ENCODE results near the gene DUSP3.

DNA sequence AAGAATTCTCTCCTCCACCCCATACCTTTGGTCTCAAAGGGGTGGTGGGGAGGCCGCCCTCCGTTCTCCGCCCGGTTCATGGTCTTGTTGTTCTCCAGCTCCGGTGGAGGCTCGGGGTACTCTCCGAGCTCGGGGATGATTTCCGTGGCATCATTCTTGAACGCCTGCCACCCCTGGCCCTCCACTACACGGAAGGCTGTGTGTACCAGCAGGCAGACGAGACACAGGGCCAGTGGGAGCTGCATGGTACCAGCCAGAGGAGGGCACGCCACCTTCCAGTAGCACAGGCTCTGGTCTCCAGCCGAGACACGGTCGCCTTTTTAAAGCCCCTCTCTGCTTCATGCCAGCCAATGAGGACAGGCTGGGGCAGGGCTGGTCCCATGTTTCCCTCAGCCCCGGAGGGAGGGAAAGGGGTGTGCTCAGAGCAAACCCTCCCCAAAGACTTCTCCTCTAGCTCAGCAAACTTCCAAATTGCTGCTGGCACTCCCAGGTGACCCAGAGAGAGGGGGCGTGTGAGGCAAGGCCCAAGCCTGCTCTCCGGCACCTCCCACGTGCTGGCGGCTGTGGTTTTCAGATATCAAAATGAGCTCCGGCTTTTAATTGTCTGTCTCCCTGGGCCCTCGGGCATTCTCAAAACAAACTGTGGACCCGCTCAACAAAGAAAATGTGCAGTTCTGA, 20.1 kb downstream of the DUSP3 start, which contains the start of gene SOST:
- TF ChIP-seq, protein P1, sequence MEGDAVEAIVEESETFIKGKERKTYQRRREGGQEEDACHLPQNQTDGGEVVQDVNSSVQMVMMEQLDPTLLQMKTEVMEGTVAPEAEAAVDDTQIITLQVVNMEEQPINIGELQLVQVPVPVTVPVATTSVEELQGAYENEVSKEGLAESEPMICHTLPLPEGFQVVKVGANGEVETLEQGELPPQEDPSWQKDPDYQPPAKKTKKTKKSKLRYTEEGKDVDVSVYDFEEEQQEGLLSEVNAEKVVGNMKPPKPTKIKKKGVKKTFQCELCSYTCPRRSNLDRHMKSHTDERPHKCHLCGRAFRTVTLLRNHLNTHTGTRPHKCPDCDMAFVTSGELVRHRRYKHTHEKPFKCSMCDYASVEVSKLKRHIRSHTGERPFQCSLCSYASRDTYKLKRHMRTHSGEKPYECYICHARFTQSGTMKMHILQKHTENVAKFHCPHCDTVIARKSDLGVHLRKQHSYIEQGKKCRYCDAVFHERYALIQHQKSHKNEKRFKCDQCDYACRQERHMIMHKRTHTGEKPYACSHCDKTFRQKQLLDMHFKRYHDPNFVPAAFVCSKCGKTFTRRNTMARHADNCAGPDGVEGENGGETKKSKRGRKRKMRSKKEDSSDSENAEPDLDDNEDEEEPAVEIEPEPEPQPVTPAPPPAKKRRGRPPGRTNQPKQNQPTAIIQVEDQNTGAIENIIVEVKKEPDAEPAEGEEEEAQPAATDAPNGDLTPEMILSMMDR (conservative IDR thresholded peaks at IDR 0.05; ENCODE audit: low read length) = no peak
- TF ChIP-seq EZH2phosphoT487 (IDR thresholded peaks at IDR 0.05; ENCODE audit: borderline replicate concordance, low read depth, low read length) = no peak
